IPS DF 6.9 (cell line): Measurements from ENCODE around the gene PAX4.

Experiments
- DNase-seq: peaks from one replicate; pipeline ENCODE4 v3.0.0-alpha.2; 2013; ENCODE audit warnings: low read depth, low spot score
- H3K27ac ChIP-seq: one replicate; pipeline ENCODE4 v1.5.1; 2013; ENCODE audit warnings: low read length, control low read depth
- H3K27me3 ChIP-seq: 2 replicates; pipeline ENCODE4 v1.6.1; 2013; ENCODE audit warnings: mild to moderate bottlenecking, low read length; ENCODE audit not compliant: control insufficient read depth, insufficient read depth
- H3K36me3 ChIP-seq: 2 replicates; pipeline ENCODE4 v1.6.1; 2013; ENCODE audit warnings: low read length; ENCODE audit not compliant: control insufficient read depth, insufficient read depth
- H3K4me1 ChIP-seq: 2 replicates; pipeline ENCODE4 v1.6.1; 2013; ENCODE audit warnings: low read length; ENCODE audit not compliant: control insufficient read depth, insufficient read depth
- H3K4me3 ChIP-seq: 2 replicates; pipeline ENCODE4 v1.5.1; 2013; ENCODE audit warnings: mild to moderate bottlenecking, low read length
- H3K9me3 ChIP-seq: 2 replicates; pipeline ENCODE4 v1.6.1; 2013; ENCODE audit warnings: low read length, inconsistent platforms; ENCODE audit not compliant: control insufficient read depth, insufficient read depth
- WGBS: extraction: QIAGEN DNeasy Blood & Tissue Kit; methylation state at CpG from one replicate; pipeline ENCODE4 v1.1.7; 2013; ENCODE audit warnings: mixed read lengths, missing lambda C conversion rate; ENCODE audit not compliant: insufficient read length, insufficient coverage; 5-methylcytosine and 5-hydroxymethylcytosine counted together

PAX4 gene

DNA sequence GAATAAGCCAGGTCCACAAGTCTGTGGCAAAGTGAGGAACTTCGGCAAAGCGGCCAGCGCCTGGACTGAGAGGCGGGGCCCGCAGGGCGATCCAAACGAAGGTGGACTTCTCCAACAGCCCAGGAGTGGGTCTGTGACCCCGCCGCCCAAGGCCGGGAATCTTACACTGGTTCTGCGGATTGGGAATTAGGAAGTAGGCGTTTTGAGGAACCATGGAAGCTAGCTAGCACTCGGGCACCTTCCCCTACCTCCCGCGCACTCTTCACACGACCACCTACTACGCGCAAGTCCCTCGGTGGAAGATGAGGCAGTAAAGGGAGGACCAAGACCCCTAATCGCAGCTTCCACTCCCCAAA is 30.3 kb downstream of the PAX4 start:
- Histone ChIP-seq H3K4me3 (peak overlapping the region; percentile 98; the same call in 1 of the 2 replicates), H3K27me3 (peaks cover 9% of the 10 kb centered on the region; the same call in 1 of the 2 replicates), H3K4me1 (peaks cover 10% of the 10 kb centered on the region; the same call in 1 of the 2 replicates), H3K27ac (no peak overlapping the region), H3K9me3 (no peaks in the 10 kb centered on the region), H3K36me3 (peaks cover 8% of the 10 kb centered on the region)
- WGBS = no CpG with 5 or more reads among the region's 20 CpGs
- no peak for DNase-seq

DNA sequence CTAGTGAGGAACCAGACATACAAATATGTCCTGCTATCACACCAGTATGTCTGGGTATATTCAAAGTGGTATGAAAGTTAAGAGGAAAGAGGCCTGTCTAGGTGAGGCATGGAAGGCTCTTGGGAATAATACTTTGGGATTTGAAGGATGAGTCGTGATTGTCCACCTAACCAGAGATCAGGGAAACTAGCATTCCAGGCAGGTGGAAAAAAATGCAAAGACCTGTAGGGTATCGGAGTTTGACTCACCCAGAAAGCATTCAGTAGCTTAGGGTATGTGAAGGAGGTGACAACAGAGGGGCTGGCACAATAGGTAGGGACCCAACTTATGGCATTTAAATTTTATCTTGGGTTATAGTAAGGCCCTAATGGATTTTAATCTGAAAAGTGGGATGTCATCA is 31.6 kb downstream of the PAX4 start:
- no CpG with 5 or more reads among the region's 2 CpGs for WGBS
- no peak for DNase-seq
- Histone ChIP-seq H3K27ac (no peak overlapping the region), H3K27me3 (peaks cover 9% of the 10 kb centered on the region; the same call in 1 of the 2 replicates), H3K4me1 (peaks cover 10% of the 10 kb centered on the region; the same call in 1 of the 2 replicates), H3K9me3 (no peaks in the 10 kb centered on the region), H3K36me3 (peaks cover 16% of the 10 kb centered on the region), H3K4me3 (no peak overlapping the region)

DNA sequence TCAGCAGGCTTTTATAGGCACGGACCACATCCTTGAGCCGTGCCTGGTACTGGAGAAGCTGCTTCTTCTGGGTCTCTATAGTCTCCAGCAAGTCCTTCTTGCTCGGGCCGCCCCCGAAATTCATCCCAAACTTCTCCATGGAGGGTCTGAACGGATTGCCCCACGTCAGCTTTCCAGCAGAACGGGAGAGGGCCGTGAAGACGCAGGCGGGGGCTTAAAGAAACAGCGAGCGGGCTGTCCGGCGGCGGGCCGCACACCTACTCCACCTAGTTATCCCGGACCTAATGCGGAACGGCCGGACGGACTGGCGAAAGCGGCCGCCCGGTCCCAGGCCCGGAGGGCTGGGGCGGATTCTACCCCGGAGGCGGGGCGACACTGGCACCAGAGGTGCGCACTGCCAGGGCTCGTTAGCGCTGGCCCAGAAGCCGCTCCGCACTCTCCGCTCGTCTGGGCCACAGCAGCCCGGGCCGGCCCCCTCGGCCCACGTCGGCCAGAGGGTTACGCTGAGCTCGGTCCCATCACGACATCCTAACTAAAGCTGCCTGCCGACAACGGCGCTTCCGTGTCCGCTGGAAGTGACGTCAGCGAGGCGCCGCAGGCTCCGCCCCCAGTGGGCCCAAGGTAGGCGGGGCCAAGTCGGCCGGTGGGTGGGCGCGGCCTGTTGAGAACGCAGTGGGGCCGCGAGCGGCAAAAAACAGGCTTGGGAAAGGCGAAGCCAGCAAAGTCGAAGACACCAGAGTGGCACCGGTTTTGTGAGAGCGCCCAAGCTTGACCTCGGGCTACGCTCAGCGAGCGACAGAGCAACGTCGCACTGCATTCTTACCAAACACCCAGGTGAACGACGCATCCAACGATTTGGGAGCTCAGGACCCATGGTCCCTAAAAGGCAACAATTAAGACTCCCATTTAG is 32.6 kb downstream of the PAX4 start, which contains the start of gene GCC1:
GCC1 (minus strand) TSS at position 553 of the 910 bp plus-strand sequence; CDS start at position 139, 414 bp downstream.
- no peak for DNase-seq
- Histone ChIP-seq H3K36me3 (peaks cover 9% of the 10 kb centered on the region), H3K4me3 (peak within 1 kb of the TSS; percentile 90), H3K27me3 (peaks cover 9% of the 10 kb centered on the region; the same call in 1 of the 2 replicates), H3K27ac (no peak within 1 kb of the TSS), H3K9me3 (no peaks in the 10 kb centered on the region), H3K4me1 (peaks cover 10% of the 10 kb centered on the region; the same call in 1 of the 2 replicates)
- WGBS = no CpG with 5 or more reads among the region's 78 CpGs

DNA sequence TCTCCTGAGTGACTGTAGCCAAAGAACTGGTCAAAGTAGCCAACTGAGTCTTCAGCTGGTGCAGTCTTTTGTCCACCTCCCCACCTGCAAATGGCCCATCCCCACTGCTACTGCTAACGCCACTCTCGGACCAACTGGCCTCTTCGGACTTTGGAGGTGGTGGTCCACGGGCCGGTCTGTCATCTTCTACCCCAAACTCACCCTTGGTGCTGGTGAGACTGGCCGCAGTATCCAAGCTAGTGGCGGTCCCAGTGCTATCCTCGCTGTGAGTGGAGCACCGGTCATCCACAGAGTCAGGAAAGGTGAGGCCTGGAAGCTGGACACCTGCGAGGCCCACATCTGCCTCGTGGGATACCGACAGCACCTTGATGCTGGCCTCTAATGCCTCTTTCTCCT is 33.3 kb downstream of the PAX4 start:
- Histone ChIP-seq H3K4me3 (peak overlapping the region; percentile 90; the same call in 1 of the 2 replicates), H3K36me3 (peaks cover 9% of the 10 kb centered on the region), H3K9me3 (no peaks in the 10 kb centered on the region), H3K27me3 (peaks cover 9% of the 10 kb centered on the region; the same call in 1 of the 2 replicates), H3K4me1 (peaks cover 10% of the 10 kb centered on the region; the same call in 1 of the 2 replicates), H3K27ac (no peak overlapping the region)
- no CpG with 5 or more reads among the region's 12 CpGs for WGBS
- no peak for DNase-seq

DNA sequence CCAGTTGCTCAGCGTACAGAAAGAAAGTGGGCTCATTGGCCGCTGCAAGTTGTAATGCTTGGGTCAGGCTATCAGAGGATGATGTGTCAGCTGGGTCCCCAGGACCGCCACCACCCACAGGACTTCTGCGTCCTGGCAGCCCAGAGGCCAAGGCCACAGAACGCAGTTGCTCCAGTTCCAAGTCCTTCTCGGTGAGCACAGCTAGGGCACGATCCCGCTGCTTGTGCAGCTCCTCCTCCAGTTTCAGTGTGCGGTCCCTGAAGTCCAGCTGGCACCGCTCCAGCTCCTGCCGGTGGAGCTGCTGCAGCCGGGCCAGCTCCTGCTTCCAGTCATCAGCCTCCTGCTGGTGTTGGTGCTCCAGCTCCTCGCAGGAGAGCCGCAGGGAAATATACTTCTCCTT is 35.6 kb downstream of the PAX4 start:
- no CpG with 5 or more reads among the region's 14 CpGs for WGBS
- H3K9me3 ChIP-seq = no peaks in the 10 kb centered on the region
- no peak for DNase-seq
- peaks cover 9% of the 10 kb centered on the region for H3K36me3 ChIP-seq
- H3K4me1 ChIP-seq = peaks cover 7% of the 10 kb centered on the region; the same call in 1 of the 2 replicates
- no peak overlapping the region for H3K4me3 ChIP-seq
- peaks cover 9% of the 10 kb centered on the region; the same call in 1 of the 2 replicates for H3K27me3 ChIP-seq
- H3K27ac ChIP-seq = no peak overlapping the region

DNA sequence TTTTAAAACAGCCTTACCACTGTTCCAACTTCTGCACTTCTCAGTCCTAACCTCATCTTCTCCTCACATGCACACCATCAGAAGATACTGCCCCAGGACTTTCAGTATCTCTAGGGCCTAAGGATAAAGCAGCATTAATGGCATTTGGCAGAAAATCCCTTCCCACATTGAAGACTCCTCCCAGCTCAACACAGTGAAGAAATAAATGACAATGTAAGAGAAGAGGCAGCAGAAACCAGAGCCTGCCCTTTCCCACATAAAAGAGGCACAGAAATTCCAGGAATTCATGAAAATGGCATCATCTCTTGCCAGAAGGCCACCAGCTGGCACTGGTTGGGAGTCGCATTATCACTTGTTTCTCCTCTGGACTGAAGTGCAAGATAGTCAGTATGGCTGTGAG is 36.2 kb downstream of the PAX4 start:
- peaks cover 9% of the 10 kb centered on the region for H3K36me3 ChIP-seq
- no CpG with 5 or more reads among the region's 1 CpG for WGBS
- no peak for DNase-seq
- H3K27me3 ChIP-seq = peaks cover 6% of the 10 kb centered on the region; the same call in 1 of the 2 replicates
- H3K4me3 ChIP-seq = no peak overlapping the region
- H3K9me3 ChIP-seq = no peaks in the 10 kb centered on the region
- peaks cover 6% of the 10 kb centered on the region; the same call in 1 of the 2 replicates for H3K4me1 ChIP-seq
- H3K27ac ChIP-seq = no peak overlapping the region

DNA sequence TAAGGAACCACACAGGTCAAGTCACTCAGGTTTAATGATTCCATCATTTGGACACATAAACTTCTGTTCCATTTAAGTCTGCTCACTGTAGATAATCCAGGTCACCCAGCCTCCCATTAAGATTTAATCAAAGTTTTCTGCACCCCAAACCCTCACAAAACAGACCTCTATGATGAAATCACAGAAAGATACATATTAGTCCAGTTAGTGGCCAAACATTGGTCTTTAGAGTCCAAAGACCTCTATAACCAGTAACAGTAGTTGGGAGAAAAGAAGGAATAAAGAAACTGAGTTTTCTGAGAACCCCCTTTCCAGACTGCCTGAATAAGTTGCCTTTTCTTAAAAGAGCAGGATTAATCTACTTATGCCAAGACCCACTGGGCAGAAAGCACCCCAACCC is 37.3 kb downstream of the PAX4 start:
- no peak for DNase-seq
- Histone ChIP-seq H3K36me3 (peaks cover 9% of the 10 kb centered on the region), H3K4me1 (peaks cover 4% of the 10 kb centered on the region; the same call in 1 of the 2 replicates), H3K27me3 (no peaks in the 10 kb centered on the region), H3K9me3 (no peaks in the 10 kb centered on the region), H3K27ac (no peak overlapping the region), H3K4me3 (no peak overlapping the region)

DNA sequence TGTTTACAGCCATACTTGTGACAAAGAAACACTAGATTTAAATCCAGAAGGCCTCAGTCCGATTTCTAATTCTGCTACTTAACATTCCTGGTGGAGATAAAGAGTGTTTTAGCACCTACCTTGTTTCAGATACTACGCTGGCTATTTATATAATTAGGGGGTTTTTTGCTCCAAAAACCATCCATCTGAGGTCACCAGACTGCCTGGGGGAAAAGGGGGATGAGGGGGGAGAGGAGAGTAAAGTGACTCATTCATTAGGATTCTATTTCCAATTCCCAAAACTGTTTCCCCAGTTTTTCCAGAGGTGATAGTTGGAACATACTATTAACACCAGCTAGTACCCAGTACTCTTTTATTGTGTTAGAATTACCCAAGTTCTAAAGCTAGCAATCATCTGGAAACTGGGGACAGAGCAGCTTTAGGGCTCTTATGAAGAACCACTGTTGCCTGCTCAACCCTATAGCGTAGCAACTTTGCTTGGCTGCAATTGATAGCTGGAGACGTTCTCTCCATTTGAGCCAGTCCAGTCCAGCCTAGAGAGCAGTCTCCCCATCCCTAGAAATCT is 39.1 kb downstream of the PAX4 start:
- H3K27ac ChIP-seq = no peak overlapping the region
- H3K36me3 ChIP-seq = peaks cover 9% of the 10 kb centered on the region
- H3K4me1 ChIP-seq = no peaks in the 10 kb centered on the region; the same call in 1 of the 2 replicates
- no peaks in the 10 kb centered on the region for H3K27me3 ChIP-seq
- no peak overlapping the region for H3K4me3 ChIP-seq
- H3K9me3 ChIP-seq = no peaks in the 10 kb centered on the region
- no peak for DNase-seq
- no CpG with 5 or more reads among the region's 4 CpGs for WGBS

DNA sequence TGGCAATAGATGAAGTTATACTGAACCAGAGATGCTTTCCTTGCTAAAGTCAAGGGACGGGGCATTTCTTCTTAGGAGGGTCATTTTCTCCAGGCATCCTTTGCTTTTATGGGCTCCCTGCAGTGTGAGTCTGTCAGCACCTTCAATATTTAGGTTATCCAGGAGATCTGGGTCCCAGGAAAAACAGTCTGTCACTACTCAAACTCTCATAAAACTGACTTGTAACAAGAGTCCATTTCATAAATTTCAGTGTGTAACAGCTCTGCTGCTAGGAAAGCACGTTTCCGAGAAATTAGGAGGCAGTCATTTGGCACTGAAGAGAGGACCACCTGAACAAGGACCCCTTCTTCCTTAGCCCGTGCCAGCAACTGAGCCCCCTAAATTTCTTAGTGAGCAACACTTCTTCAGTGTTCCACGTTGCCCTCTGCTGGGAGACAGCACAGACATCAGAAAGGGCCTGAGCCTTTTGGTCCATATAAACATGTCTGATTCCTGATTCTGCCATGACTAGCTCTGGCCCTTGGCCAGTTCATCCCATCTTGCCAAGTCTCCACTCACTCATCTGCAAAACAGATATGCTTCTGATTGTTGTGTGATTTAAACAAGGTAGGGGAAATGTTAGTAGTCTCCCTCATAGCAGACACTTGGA is 39.8 kb downstream of the PAX4 start:
- H3K4me3 ChIP-seq = no peak overlapping the region
- peaks cover 9% of the 10 kb centered on the region for H3K36me3 ChIP-seq
- H3K4me1 ChIP-seq = no peaks in the 10 kb centered on the region; the same call in 1 of the 2 replicates
- no peak overlapping the region for H3K27ac ChIP-seq
- H3K27me3 ChIP-seq = no peaks in the 10 kb centered on the region
- H3K9me3 ChIP-seq = no peaks in the 10 kb centered on the region
- DNase-seq = no peak
- WGBS = no CpG with 5 or more reads among the region's 5 CpGs
